Ovary (tissue), 9 donors: ENCODE data around the gene C19orf53. TPM values are rescaled to one million over a fixed set of nuclear protein-coding genes. Genes with fewer than 3 reads are reported as not detected.

ENCODE experiments used
- DNase-seq, 5 donors: peaks; one replicate each; pipeline ENCODE4 v3.0.0-alpha.2; 2019 to 2020
- H3K27ac ChIP-seq, 2 donors: fragments of 200-600 bp; one replicate each; pipeline versions ENCODE4 v1.5.1 to v1.8.0; 2019 to 2022
- H3K27me3 ChIP-seq: fragments of 200-600 bp; one replicate; pipeline ENCODE4 v1.8.0; 2022
- H3K36me3 ChIP-seq: fragments of 200-600 bp; sonication (generic); one replicate; pipeline ENCODE4 v1.5.1; 2019
- H3K4me1 ChIP-seq: one replicate; pipeline ENCODE4 v1.8.1; 2013; ENCODE audit warnings: mild to moderate bottlenecking, moderate library complexity; ENCODE audit not compliant: insufficient read depth
- H3K4me3 ChIP-seq: fragments of 200-600 bp; sonication (generic); one replicate; pipeline ENCODE4 v1.5.1; 2017
- H3K9me3 ChIP-seq, 2 donors: fragments of 200-600 bp in 1 of 2; sonication (generic) in 1 of 2; one replicate each; pipeline versions ENCODE4 v1.5.1 to v1.8.1; 2013 to 2019; ENCODE audit warnings: mild to moderate bottlenecking in 1 of 2, moderate library complexity in 1 of 2
- EP300 ChIP-seq: sonication (generic); formaldehyde crosslinking; IDR thresholded peaks from one replicate; pipeline ENCODE4 v1.6.1; 2017; ENCODE audit warnings: antibody characterized with exemption
- POLR2A ChIP-seq: fragments of 450-650 bp; IDR thresholded peaks from one replicate; pipeline ENCODE4 v1.6.1; 2017; ENCODE audit warnings: antibody characterized with exemption, mild to moderate bottlenecking, moderate library complexity
- WGBS, 3 donors: extraction: QIAGEN DNeasy Blood & Tissue Kit in 1 of 3; methylation state at CpG; one replicate each; pipeline versions ENCODE4 v1.1.5 to v1.1.7; 2013 to 2017; 5-methylcytosine and 5-hydroxymethylcytosine counted together
- intact Hi-C, 4 donors: fragments of 100-400 bp; cut with DNase I; formaldehyde crosslinking; loops; one replicate each; pipeline versions ENCODE4 v1.11.0 to v1.15.1; 2022 to 2023
- polyA plus RNA-seq, 2 donors: library from polyadenylated mRNA; stranded (reverse); fragments of 200-250 nt in 1 of 2; fragments of 350-450 nt in 1 of 2; fragmentation: Illumina TruSeq in 1 of 2; extraction: RNeasy Lipid Tissue Mini Kit (QIAGEN cat#74804) in 1 of 2; gene quantifications; one replicate each; pipeline ENCODE4 v1.2.3, GENCODE V29; 2013 to 2014
- total RNA-seq, 7 donors: library from RNA; depleted of rRNA in 2 of 7; stranded (reverse); fragments of >200 nt in 2 of 7; fragmentation: NEBNext Ultra II Directional in 3 of 7; extraction: Animal tissue kit (Norgen Biotek cat#: 25700) in 3 of 7; gene quantifications; one replicate each; pipeline versions ENCODE4 v1.1.0 to v1.2.4, GENCODE V29; 2016 to 2023
- TF ChIP-seq, protein P1 (sequence below), 3 donors: fragments of 450-650 bp in 2 of 3; fragments of 200-600 bp in 1 of 3; IDR thresholded peaks; one replicate each; pipeline versions ENCODE4 v1.5.1 to v1.8.0; 2016 to 2022; ENCODE audit warnings: antibody characterized with exemption in 3 of 3, mild to moderate bottlenecking in 1 of 3
- donor health status: DM: no; HTN: no; CAD: no; lungs with moderate emphysema.
- donor health status: DM: no; HTN: no; CAD: no.
- donor health status: Bipolar disorder and iron deficiency.
- donor health status: DM: yes; HTN: yes; CAD: no.
- donor health status: DM: no; HTN: no; CAD: no.
- donor health status: DM: yes; HTN: yes; CAD: no.

Gene C19orf53
- total and polyA plus RNA-seq, 9 donors, result 62.5 to 298 (median 91.3) TPM

DNA sequence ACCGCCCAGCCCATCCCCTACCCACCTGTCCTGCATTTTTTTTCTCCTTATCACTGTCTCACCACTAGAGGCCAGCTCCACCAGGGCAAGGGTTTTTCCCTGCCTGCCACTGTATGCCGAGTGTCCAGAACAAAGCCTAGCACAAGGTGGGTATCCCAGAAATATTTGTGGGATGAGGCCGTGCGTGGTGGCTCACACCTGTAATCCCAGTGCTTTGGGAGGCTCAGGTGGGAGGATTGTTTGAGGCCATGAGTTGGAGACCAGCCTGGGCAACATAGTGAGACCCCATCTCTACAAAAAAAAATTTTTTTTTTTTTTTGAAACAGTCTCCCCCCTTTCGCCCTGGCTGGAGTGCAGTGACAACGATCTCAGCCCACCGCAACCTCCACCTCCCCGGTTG, 12.8 kb upstream of the C19orf53 start:
- WGBS, 3 donors, result 90 to 96% (median 92%) methylated on average over 8 of the region's 8 CpGs
- intact Hi-C loops, result loop anchor here in 1 of 4 donors (10.0 kb wide), 1 partner anchor 323 kb away; the partner anchor contains the start of gene C19orf67
- Histone ChIP-seq H3K27ac (no peak overlapping the region), H3K9me3 (no peaks in the 10 kb centered on the region), H3K27me3 (no peaks in the 10 kb centered on the region), H3K4me1 (peaks cover 5% of the 10 kb centered on the region), H3K4me3 (no peak overlapping the region), H3K36me3 (no peaks in the 10 kb centered on the region)
- DNase-seq, result no peak
- TF ChIP-seq POLR2A, result no peak
- TF ChIP-seq, protein P1, sequence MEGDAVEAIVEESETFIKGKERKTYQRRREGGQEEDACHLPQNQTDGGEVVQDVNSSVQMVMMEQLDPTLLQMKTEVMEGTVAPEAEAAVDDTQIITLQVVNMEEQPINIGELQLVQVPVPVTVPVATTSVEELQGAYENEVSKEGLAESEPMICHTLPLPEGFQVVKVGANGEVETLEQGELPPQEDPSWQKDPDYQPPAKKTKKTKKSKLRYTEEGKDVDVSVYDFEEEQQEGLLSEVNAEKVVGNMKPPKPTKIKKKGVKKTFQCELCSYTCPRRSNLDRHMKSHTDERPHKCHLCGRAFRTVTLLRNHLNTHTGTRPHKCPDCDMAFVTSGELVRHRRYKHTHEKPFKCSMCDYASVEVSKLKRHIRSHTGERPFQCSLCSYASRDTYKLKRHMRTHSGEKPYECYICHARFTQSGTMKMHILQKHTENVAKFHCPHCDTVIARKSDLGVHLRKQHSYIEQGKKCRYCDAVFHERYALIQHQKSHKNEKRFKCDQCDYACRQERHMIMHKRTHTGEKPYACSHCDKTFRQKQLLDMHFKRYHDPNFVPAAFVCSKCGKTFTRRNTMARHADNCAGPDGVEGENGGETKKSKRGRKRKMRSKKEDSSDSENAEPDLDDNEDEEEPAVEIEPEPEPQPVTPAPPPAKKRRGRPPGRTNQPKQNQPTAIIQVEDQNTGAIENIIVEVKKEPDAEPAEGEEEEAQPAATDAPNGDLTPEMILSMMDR (IDR thresholded peaks at IDR 0.05), result no peak
- no peak for TF ChIP-seq EP300

DNA sequence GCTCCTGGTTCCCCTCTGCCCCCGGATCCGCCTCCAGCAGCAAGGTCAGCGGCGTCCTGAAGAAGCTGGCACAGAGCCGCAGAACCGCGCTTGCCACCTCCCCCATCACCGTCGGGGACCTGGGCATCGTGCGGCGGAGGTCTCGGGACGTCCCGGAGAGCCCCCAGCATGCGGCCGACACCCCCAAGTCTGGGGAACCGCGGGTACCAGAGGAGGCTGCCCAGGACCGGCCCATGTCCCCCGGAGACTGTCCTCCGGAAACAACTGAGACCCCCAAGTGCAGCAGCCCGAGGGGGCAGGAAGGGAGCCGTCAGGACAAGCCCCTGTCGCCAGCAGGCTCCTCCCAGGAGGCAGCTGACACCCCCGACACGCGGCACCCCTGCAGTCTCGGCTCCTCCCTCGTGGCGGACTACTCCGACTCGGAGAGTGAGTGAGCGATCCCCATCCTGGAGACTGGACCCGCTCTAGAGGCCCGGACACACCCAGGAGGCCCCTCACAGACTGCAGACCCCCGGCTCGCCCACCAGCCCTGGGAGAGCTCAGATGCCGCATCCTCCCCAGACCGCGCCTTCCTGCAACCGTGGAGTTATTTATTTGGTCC, 11.5 kb upstream of the C19orf53 start:
- no peaks in the 10 kb centered on the region for H3K27me3 ChIP-seq
- H3K9me3 ChIP-seq, result no peaks in the 10 kb centered on the region
- H3K4me3 ChIP-seq, result no peak overlapping the region
- WGBS, 3 donors, result 73 to 89% (median 81%) methylated on average over 40 to 42 of the region's 42 CpGs
- H3K4me1 ChIP-seq, result peaks cover 5% of the 10 kb centered on the region
- TF ChIP-seq EP300 (no peak), POLR2A (no peak)
- TF ChIP-seq, protein P1 (IDR thresholded peaks at IDR 0.05), result no peak
- peak in 2 of 5 donors; percentile 48 to 50 for DNase-seq
- no peak overlapping the region for H3K27ac ChIP-seq
- intact Hi-C loops, result loop anchor here in 1 of 4 donors (10.0 kb wide), 1 partner anchor 322 kb away; the partner anchor contains the start of gene C19orf67
- H3K36me3 ChIP-seq, result no peaks in the 10 kb centered on the region

DNA sequence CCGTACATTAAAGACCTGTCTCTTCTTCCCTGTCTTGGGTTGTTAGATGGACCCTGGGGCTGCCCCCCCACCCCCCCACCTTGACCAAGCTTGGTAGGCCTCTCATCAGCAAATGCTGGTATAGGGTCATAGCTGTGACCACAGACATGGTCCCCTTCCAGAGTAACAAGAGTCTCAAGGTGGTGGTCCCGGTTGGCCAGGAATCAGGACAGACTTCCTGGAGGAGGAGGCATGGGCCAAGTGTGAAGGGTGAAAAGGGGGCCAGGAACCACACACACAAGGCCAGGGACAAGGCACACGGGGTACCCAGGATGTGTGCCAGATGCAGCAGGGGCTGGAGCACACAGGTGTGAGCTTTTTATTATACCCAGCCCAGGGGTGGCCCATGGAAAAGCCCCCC, 11.0 kb upstream of the C19orf53 start:
- no peak overlapping the region for H3K27ac ChIP-seq
- H3K36me3 ChIP-seq, result no peaks in the 10 kb centered on the region
- no peaks in the 10 kb centered on the region for H3K9me3 ChIP-seq
- intact Hi-C loops, result loop anchor here in 1 of 4 donors (10.0 kb wide), 1 partner anchor 322 kb away; the partner anchor contains the start of gene C19orf67
- no peak for DNase-seq
- H3K4me1 ChIP-seq, result peaks cover 5% of the 10 kb centered on the region
- 79 to 90% (median 82%) methylated on average over 3 of the region's 3 CpGs for WGBS, 3 donors
- H3K4me3 ChIP-seq, result no peak overlapping the region
- TF ChIP-seq, protein P1 (IDR thresholded peaks at IDR 0.05), result no peak
- TF ChIP-seq POLR2A (no peak), EP300 (no peak)
- no peaks in the 10 kb centered on the region for H3K27me3 ChIP-seq

DNA sequence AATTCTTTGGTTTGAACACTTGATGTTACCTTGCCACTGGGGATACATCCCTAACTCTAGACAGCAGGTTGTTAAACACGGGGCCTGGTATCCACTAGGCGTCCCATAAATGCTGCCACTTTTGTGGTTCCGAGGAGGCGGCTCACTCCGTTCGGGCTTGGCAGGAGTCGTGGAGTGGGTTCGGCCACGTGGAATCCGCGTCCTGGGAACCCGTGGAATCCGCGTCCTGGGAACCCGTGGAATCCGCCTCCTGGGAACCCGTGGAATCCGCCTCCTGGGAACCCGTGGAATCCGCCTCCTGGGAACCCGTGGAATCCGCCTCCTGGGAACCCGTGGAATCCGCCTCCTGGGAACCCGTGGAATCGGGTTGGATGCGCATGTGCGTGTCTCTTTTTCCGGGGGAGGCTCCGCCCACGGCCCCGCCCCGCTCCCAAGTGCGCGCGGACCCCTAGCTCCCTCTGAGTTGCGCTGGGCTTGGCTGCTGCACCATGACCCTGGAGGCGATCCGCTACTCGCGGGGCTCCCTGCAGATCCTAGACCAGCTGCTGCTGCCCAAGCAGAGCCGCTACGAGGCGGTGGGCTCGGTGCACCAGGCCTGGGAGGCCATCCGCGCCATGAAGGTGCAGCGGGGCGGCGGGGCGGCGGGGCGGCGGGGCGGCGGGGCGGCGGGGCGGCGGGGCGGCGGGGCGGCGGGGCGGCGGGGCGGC, 10.0 kb upstream of the C19orf53 start, which contains the start of gene MRI1:
TSS of gene MRI1 (plus strand) at position 422 of the 707 bp plus-strand sequence. CDS start at position 489, 67 bp downstream.
- peak; percentile 35 for TF ChIP-seq POLR2A
- TF ChIP-seq, protein P1 (IDR thresholded peaks at IDR 0.05), result no peak
- Histone ChIP-seq H3K27me3 (no peaks in the 10 kb centered on the region), H3K36me3 (no peaks in the 10 kb centered on the region), H3K4me1 (peaks cover 5% of the 10 kb centered on the region), H3K9me3 (no peaks in the 10 kb centered on the region), H3K4me3 (peak within 1 kb of the TSS; percentile 62), H3K27ac (peak within 1 kb of the TSS; percentile 52 to 66)
- 1 to 27% (median 14%) methylated on average over 32 to 67 of the region's 67 CpGs for WGBS, 3 donors
- DNase-seq, result peak; percentile 86 to 93 (median 87)
- intact Hi-C loops, result loop anchor here in 1 of 4 donors (10.0 kb wide), 1 partner anchor 321 kb away; the partner anchor contains the start of gene C19orf67
